DOHH2 (cell line): ENCODE results near the gene SPAAR.

Source experiments
- EZH2phosphoT487 ChIP-seq: fragments of 200-600 bp; sonication (generic); IDR thresholded peaks from 2 replicates; pipeline ENCODE4 v1.6.1; 2017; ENCODE audit warnings: borderline replicate concordance, mild to moderate bottlenecking, antibody characterized with exemption, low read length, moderate library complexity, mixed read lengths
- TF ChIP-seq, protein P1 (sequence below): fragments of 200-600 bp; sonication (generic); IDR thresholded peaks from one replicate; pipeline ENCODE4 v1.5.1; 2014; ENCODE audit warnings: antibody characterized with exemption, mild to moderate bottlenecking, low read depth, low read length; ENCODE audit not compliant: poor library complexity, severe bottlenecking

DNA sequence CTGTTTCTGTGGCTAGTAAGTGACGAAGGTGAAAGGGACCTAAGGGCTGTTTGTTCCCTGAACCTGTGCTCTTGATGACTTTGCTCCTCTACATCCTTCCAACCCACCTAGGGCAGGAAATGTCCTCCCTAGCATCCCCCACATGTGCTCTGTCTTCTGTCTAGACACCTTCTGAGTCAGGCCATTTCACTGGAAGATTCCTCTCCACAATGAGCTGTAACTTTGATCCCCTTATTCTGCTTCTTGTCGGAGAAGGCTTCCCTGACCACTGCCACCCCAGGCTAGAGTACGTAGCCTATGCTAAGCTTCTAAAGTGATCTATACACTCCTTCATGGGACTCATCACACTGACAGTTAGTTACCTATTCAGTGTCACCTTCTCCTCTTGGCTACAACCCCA is 21.7 kb downstream of the SPAAR start:
- TF ChIP-seq, protein P1, sequence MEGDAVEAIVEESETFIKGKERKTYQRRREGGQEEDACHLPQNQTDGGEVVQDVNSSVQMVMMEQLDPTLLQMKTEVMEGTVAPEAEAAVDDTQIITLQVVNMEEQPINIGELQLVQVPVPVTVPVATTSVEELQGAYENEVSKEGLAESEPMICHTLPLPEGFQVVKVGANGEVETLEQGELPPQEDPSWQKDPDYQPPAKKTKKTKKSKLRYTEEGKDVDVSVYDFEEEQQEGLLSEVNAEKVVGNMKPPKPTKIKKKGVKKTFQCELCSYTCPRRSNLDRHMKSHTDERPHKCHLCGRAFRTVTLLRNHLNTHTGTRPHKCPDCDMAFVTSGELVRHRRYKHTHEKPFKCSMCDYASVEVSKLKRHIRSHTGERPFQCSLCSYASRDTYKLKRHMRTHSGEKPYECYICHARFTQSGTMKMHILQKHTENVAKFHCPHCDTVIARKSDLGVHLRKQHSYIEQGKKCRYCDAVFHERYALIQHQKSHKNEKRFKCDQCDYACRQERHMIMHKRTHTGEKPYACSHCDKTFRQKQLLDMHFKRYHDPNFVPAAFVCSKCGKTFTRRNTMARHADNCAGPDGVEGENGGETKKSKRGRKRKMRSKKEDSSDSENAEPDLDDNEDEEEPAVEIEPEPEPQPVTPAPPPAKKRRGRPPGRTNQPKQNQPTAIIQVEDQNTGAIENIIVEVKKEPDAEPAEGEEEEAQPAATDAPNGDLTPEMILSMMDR, result no peak
- TF ChIP-seq EZH2phosphoT487, result no peak
